Keratinocyte (primary cell): ENCODE measurements around the gene HMCN2.

Experiments used
- EZH2 ChIP-seq: IDR thresholded peaks from one replicate; pipeline ENCODE4 v1.6.1; 2012; ENCODE audit warnings: inconsistent platforms, mild to moderate bottlenecking, low read length, moderate library complexity
- TF ChIP-seq, protein P1 (sequence below), 3 experiments: IDR thresholded peaks in 1 of 3; conservative IDR thresholded peaks in 1 of 3; optimal IDR thresholded peaks in 1 of 3; 2 replicates in 2 of 3; 3 replicates in 1 of 3; pipeline versions ENCODE3 to v1.5.1; 2011; ENCODE audit warnings: low read length in 3 of 3, mild to moderate bottlenecking in 3 of 3, moderate library complexity in 2 of 3, control low read depth in 1 of 3, inconsistent platforms in 1 of 3; ENCODE audit not compliant: insufficient read depth in 2 of 3; ENCODE audit errors: extremely low read depth in 1 of 3

GRCh38 chr9:130262771-130263170, 2.8 kb upstream of the HMCN2 start:
- TF ChIP-seq EZH2: no peak
- TF ChIP-seq, protein P1, sequence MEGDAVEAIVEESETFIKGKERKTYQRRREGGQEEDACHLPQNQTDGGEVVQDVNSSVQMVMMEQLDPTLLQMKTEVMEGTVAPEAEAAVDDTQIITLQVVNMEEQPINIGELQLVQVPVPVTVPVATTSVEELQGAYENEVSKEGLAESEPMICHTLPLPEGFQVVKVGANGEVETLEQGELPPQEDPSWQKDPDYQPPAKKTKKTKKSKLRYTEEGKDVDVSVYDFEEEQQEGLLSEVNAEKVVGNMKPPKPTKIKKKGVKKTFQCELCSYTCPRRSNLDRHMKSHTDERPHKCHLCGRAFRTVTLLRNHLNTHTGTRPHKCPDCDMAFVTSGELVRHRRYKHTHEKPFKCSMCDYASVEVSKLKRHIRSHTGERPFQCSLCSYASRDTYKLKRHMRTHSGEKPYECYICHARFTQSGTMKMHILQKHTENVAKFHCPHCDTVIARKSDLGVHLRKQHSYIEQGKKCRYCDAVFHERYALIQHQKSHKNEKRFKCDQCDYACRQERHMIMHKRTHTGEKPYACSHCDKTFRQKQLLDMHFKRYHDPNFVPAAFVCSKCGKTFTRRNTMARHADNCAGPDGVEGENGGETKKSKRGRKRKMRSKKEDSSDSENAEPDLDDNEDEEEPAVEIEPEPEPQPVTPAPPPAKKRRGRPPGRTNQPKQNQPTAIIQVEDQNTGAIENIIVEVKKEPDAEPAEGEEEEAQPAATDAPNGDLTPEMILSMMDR (optimal IDR thresholded peaks at IDR 0.05 in 1 of 3, IDR thresholded peaks at IDR 0.05 in 1 of 3, conservative IDR thresholded peaks at IDR 0.05 in 1 of 3; ENCODE audit: extremely low read depth in 1 of 3, insufficient read depth in 2 of 3, low read length in 3 of 3): no peak
